HCT116 (cell line): Measurements from ENCODE around the gene MCC.

Source experiments
- EZH2 ChIP-seq: fragments of 200-600 bp; sonication (generic); IDR thresholded peaks from 2 replicates; pipeline ENCODE4 v1.6.1; 2017; ENCODE audit warnings: antibody characterized with exemption, mixed run types
- JUND ChIP-seq: IDR thresholded peaks from 2 replicates; pipeline ENCODE4 v1.6.1; 2012
- POLR2A ChIP-seq: IDR thresholded peaks from 2 replicates; pipeline ENCODE4 v1.7.0; 2011; ENCODE audit warnings: borderline replicate concordance; ENCODE audit not compliant: insufficient read depth, insufficient read length; ENCODE audit errors: extremely low read depth
- TCF7L2 ChIP-seq: IDR thresholded peaks from 2 replicates; pipeline ENCODE4 v1.7.0; 2011; ENCODE audit warnings: borderline replicate concordance, inconsistent platforms; ENCODE audit not compliant: insufficient read depth, insufficient read length; ENCODE audit errors: extremely low read depth
- ZNF274 ChIP-seq: fragments of 200-500 bp; sonication (Bioruptor generic); IDR thresholded peaks from 2 replicates; pipeline ENCODE4 v1.6.1; 2014; ENCODE audit warnings: mild to moderate bottlenecking, low read depth, low read length, inconsistent platforms
- TF ChIP-seq, protein P1 (sequence below), 3 experiments: fragments of 200-600 bp in 1 of 3; sonication (generic) in 1 of 3; IDR thresholded peaks in 2 of 3; conservative IDR thresholded peaks in 1 of 3; 2 replicates each; pipeline ENCODE4 v1.5.1; 2012 to 2017; ENCODE audit warnings: low read depth in 2 of 3, low read length in 2 of 3, antibody characterized with exemption in 1 of 3, borderline replicate concordance in 1 of 3, control low read depth in 1 of 3, mild to moderate bottlenecking in 1 of 3, mixed read lengths in 1 of 3, mixed run types in 1 of 3, moderate library complexity in 1 of 3; ENCODE audit not compliant: insufficient read depth in 1 of 3
- TF ChIP-seq, protein P2 (sequence below): IDR thresholded peaks from 2 replicates; pipeline ENCODE4 v1.6.1; 2012; ENCODE audit warnings: low read depth

- TF ChIP-seq POLR2A: no peak
- TF ChIP-seq, protein P1, sequence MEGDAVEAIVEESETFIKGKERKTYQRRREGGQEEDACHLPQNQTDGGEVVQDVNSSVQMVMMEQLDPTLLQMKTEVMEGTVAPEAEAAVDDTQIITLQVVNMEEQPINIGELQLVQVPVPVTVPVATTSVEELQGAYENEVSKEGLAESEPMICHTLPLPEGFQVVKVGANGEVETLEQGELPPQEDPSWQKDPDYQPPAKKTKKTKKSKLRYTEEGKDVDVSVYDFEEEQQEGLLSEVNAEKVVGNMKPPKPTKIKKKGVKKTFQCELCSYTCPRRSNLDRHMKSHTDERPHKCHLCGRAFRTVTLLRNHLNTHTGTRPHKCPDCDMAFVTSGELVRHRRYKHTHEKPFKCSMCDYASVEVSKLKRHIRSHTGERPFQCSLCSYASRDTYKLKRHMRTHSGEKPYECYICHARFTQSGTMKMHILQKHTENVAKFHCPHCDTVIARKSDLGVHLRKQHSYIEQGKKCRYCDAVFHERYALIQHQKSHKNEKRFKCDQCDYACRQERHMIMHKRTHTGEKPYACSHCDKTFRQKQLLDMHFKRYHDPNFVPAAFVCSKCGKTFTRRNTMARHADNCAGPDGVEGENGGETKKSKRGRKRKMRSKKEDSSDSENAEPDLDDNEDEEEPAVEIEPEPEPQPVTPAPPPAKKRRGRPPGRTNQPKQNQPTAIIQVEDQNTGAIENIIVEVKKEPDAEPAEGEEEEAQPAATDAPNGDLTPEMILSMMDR (IDR thresholded peaks at IDR 0.05 in 2 of 3, conservative IDR thresholded peaks at IDR 0.05 in 1 of 3; ENCODE audit: borderline replicate concordance in 1 of 3, insufficient read depth in 1 of 3, low read depth in 2 of 3, low read length in 2 of 3): no peak
- TF ChIP-seq, protein P2, sequence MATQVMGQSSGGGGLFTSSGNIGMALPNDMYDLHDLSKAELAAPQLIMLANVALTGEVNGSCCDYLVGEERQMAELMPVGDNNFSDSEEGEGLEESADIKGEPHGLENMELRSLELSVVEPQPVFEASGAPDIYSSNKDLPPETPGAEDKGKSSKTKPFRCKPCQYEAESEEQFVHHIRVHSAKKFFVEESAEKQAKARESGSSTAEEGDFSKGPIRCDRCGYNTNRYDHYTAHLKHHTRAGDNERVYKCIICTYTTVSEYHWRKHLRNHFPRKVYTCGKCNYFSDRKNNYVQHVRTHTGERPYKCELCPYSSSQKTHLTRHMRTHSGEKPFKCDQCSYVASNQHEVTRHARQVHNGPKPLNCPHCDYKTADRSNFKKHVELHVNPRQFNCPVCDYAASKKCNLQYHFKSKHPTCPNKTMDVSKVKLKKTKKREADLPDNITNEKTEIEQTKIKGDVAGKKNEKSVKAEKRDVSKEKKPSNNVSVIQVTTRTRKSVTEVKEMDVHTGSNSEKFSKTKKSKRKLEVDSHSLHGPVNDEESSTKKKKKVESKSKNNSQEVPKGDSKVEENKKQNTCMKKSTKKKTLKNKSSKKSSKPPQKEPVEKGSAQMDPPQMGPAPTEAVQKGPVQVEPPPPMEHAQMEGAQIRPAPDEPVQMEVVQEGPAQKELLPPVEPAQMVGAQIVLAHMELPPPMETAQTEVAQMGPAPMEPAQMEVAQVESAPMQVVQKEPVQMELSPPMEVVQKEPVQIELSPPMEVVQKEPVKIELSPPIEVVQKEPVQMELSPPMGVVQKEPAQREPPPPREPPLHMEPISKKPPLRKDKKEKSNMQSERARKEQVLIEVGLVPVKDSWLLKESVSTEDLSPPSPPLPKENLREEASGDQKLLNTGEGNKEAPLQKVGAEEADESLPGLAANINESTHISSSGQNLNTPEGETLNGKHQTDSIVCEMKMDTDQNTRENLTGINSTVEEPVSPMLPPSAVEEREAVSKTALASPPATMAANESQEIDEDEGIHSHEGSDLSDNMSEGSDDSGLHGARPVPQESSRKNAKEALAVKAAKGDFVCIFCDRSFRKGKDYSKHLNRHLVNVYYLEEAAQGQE: no peak
- TF ChIP-seq EZH2: no peak
- TF ChIP-seq TCF7L2: no peak
- no peak for TF ChIP-seq JUND
- TF ChIP-seq ZNF274: no peak
Measured at GRCh38 chr5:112979723-112980122, 508.5 kb downstream of the MCC start.
